ENCODE data around the gene C19orf81. TPM values are rescaled to one million over a fixed set of nuclear protein-coding genes. Genes with fewer than 3 reads are reported as not detected.

Gene C19orf81
- total RNA-seq = not detected

- Histone ChIP-seq H3K36me3 (no peaks in the 10 kb centered on the region), H3K4me3 (no peak within 1 kb of the TSS), H3K9me3 (peaks cover 0 to 6% (median 0%) of the 10 kb centered on the region in 3 donors), H3K27ac (no peak within 1 kb of the TSS), H3K4me1 (no peaks in the 10 kb centered on the region), H3K27me3 (peaks cover 99% of the 10 kb centered on the region)
- 52 to 54% methylated on average over 3 of the region's 7 CpGs for WGBS, 2 donors (ENCODE audit: low coverage in 1 of 2)
- no peak for ATAC-seq
- TF ChIP-seq EP300 (IDR thresholded peaks at IDR 0.05) = no peak
- no peak for TF ChIP-seq CTCF (IDR thresholded peaks at IDR 0.05)
- no peak for TF ChIP-seq POLR2A (IDR thresholded peaks at IDR 0.05)
- TF ChIP-seq POLR2AphosphoS5 (IDR thresholded peaks at IDR 0.05) = no peak
Measured at GRCh38 chr19:50649433-50650391, at the start of gene C19orf81. Gene C19orf81 (plus strand): TSS chr19:50649445. CDS start chr19:50649445, 0 bp downstream.

- Histone ChIP-seq H3K36me3 (no peaks in the 10 kb centered on the region), H3K9me3 (no peaks in the 10 kb centered on the region), H3K27ac (no peak overlapping the region), H3K4me1 (peaks cover 0 to 5% (median 0%) of the 10 kb centered on the region in 3 donors), H3K4me3 (no peak overlapping the region), H3K27me3 (peaks cover 71% of the 10 kb centered on the region)
- ATAC-seq = no peak
- 63 to 67% methylated on average over 9 to 11 of the region's 11 CpGs for whole genome bisulfite sequencing, 2 donors (ENCODE audit: low coverage in 1 of 2)
- TF ChIP-seq EP300 (IDR thresholded peaks at IDR 0.05) = no peak
- TF ChIP-seq POLR2AphosphoS5 (IDR thresholded peaks at IDR 0.05) = no peak
- TF ChIP-seq CTCF (IDR thresholded peaks at IDR 0.05) = no peak
- TF ChIP-seq POLR2A (IDR thresholded peaks at IDR 0.05) = no peak
Measured at GRCh38 chr19:50601407-50602088, 47.7 kb upstream of the C19orf81 start.

- Histone ChIP-seq H3K9me3 (no peaks in the 10 kb centered on the region), H3K27me3 (peaks cover 76% of the 10 kb centered on the region), H3K4me1 (peaks cover 0 to 5% (median 0%) of the 10 kb centered on the region in 3 donors), H3K27ac (no peak overlapping the region), H3K36me3 (no peaks in the 10 kb centered on the region), H3K4me3 (no peak overlapping the region)
- no peak for ATAC-seq
- 77 to 79% methylated on average over 2 to 5 of the region's 5 CpGs for WGBS, 2 donors (ENCODE audit: low coverage in 1 of 2)
- TF ChIP-seq CTCF (IDR thresholded peaks at IDR 0.05) = no peak
- TF ChIP-seq POLR2A (IDR thresholded peaks at IDR 0.05) = no peak
- no peak for TF ChIP-seq POLR2AphosphoS5 (IDR thresholded peaks at IDR 0.05)
Measured at GRCh38 chr19:50602089-50602422, 47.2 kb upstream of the C19orf81 start.

- H3K4me3 ChIP-seq = no peak overlapping the region
- no peak overlapping the region for H3K27ac ChIP-seq
- no peaks in the 10 kb centered on the region for H3K36me3 ChIP-seq
- ATAC-seq = no peak
- peaks cover 0 to 6% (median 0%) of the 10 kb centered on the region in 3 donors for H3K4me1 ChIP-seq
- 73 to 81% methylated on average over 6 of the region's 6 CpGs for WGBS, 2 donors (ENCODE audit: low coverage in 1 of 2)
- H3K9me3 ChIP-seq = no peaks in the 10 kb centered on the region
- H3K27me3 ChIP-seq = peaks cover 80% of the 10 kb centered on the region
- no peak for TF ChIP-seq POLR2AphosphoS5 (IDR thresholded peaks at IDR 0.05)
- TF ChIP-seq POLR2A (IDR thresholded peaks at IDR 0.05) = no peak
- TF ChIP-seq EP300 (IDR thresholded peaks at IDR 0.05) = no peak
- no peak for TF ChIP-seq CTCF (IDR thresholded peaks at IDR 0.05)
Measured at GRCh38 chr19:50602496-50602895, 46.7 kb upstream of the C19orf81 start.

Measured in gastroesophageal sphincter (tissue), 4 donors.